Keratinocyte (primary cell): ENCODE measurements around the gene IL31.

Experiments
- CTCF ChIP-seq, 3 experiments: IDR thresholded peaks in 1 of 3; conservative IDR thresholded peaks in 1 of 3; optimal IDR thresholded peaks in 1 of 3; 2 replicates in 2 of 3; 3 replicates in 1 of 3; pipeline versions ENCODE3 to v1.5.1; 2011; ENCODE audit warnings: low read length in 3 of 3, mild to moderate bottlenecking in 3 of 3, moderate library complexity in 2 of 3, control low read depth in 1 of 3, inconsistent platforms in 1 of 3; ENCODE audit not compliant: insufficient read depth in 2 of 3; ENCODE audit errors: extremely low read depth in 1 of 3
- EZH2 ChIP-seq: IDR thresholded peaks from one replicate; pipeline ENCODE4 v1.6.1; 2012; ENCODE audit warnings: inconsistent platforms, mild to moderate bottlenecking, low read length, moderate library complexity

- TF ChIP-seq CTCF (optimal IDR thresholded peaks at IDR 0.05 in 1 of 3, IDR thresholded peaks at IDR 0.05 in 1 of 3, conservative IDR thresholded peaks at IDR 0.05 in 1 of 3; ENCODE audit: extremely low read depth in 1 of 3, insufficient read depth in 2 of 3, low read length in 3 of 3), result no peak
- no peak for TF ChIP-seq EZH2
These were observed 18.3 kb downstream of the IL31 start for GRCh38 chr12:122155705-122156104.
